ENCODE measurements around the gene OR2T34. TPM values are rescaled to one million over a fixed set of nuclear protein-coding genes. Genes with fewer than 3 reads are reported as not detected.

Gene OR2T34, protein sequence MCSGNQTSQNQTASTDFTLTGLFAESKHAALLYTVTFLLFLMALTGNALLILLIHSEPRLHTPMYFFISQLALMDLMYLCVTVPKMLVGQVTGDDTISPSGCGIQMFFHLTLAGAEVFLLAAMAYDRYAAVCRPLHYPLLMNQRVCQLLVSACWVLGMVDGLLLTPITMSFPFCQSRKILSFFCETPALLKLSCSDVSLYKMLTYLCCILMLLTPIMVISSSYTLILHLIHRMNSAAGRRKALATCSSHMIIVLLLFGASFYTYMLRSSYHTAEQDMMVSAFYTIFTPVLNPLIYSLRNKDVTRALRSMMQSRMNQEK
- not detected in 2 replicates for total RNA-seq

DNA sequence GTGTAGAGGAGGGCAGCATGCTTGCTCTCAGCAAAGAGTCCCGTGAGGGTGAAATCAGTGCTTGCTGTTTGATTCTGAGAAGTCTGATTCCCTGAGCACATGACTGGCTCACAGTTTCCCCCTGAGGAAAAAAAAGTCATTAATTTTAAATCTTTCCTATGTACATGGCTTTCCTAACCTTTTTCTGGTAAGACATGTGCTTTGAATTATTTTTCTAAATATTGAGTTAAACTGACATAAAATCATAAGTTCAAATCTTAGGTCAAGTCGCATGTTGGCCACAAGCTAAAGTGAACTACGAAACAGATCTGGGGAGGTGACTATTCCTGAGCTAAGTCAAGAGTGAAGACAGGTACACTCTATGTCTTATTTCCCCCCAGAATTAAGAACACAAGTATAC lies at the start of gene OR2T34:
Gene OR2T34 (minus strand): TSS at position 101 of the 400 bp plus-strand sequence. CDS start 0 bp downstream, at position 101.

DNA sequence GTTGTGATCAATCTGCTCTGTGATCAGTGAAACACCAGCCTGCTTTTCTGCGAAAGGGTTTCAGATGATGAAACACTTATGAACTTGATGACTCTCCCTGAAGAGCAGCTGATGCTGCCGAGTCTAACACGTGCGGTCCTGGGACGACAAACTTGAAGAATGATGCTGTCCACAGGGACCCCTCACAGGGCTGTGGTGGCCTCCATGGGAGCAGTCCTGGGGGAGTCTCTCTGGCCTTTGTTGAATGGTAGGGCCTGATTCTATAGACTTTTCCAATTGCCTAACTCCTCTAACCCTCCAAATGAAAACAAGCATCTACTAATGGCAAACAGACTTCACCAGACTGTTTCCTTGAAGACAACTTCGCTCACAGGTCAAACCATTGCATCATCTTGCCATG lies 23.0 kb upstream of the OR2T34 start, which contains the start of gene OR2T10:
Gene OR2T10 (minus strand): TSS at position 112 of the 400 bp plus-strand sequence. CDS start 3,932 bp downstream, outside the sequence.

DNA sequence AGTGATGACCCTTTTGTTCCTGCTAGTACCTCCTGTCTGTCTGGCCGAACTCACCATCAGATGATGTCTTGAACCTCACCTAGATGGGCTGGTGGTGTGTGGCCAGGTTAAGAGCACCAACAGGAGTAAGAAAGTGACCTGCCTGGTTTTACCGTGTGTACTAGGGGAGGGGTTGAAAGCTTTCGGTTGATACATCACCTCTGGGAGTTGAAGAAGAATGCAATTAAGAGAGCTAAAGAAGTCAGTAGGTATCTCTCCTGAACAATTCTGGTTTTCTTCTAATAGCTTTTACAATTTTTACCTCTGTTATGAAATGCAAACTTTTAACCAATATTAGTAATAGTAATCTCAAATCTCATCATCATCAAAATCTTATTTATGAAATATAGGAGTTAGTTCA lies 11.9 kb downstream of the OR2T34 start, which contains the start of gene OR2T29:
Gene OR2T29 (minus strand): TSS at position 101 of the 400 bp plus-strand sequence. CDS start 3,281 bp downstream, outside the sequence.

Small RNAs within 50 kb of the gene (small RNA-seq; reads per million reads assigned to genes)
- not detected for gene RF00019

Other genes with a start within 250 kb of the OR2T34 start
- gene OR14C36, start 226.0 kb downstream of the OR2T34 start, total RNA-seq: not detected in 2 replicates
- gene OR2T4, start 213.1 kb downstream of the OR2T34 start, total RNA-seq: not detected in 2 replicates
- not detected in 2 replicates for gene OR2T6, start 199.0 kb downstream of the OR2T34 start, total RNA-seq
- not detected in 2 replicates for gene OR2T1, start 171.7 kb downstream of the OR2T34 start, total RNA-seq
- gene OR2T2, start 129.1 kb downstream of the OR2T34 start, total RNA-seq: not detected in 2 replicates
- gene OR2T3, start 101.4 kb downstream of the OR2T34 start, total RNA-seq: not detected in 2 replicates
- not detected in 2 replicates for gene OR2T5, start 86.2 kb downstream of the OR2T34 start, total RNA-seq
- gene OR2G6, start 66.7 kb downstream of the OR2T34 start, total RNA-seq: under 0.01 TPM in 1 of 2 replicates, not detected in the other
- gene OR2T29, start 12.0 kb downstream of the OR2T34 start, total RNA-seq: not detected in 2 replicates
- not detected in 2 replicates for gene OR2T10, start 22.9 kb upstream of the OR2T34 start, total RNA-seq
- not detected in 2 replicates for gene OR2T11, start 60.3 kb upstream of the OR2T34 start, total RNA-seq
- not detected in 2 replicates for gene OR2T35, start 70.5 kb upstream of the OR2T34 start, total RNA-seq
- not detected in 2 replicates for gene OR2T27, start 80.8 kb upstream of the OR2T34 start, total RNA-seq
- not detected in 2 replicates for gene OR14I1, start 128.0 kb upstream of the OR2T34 start, total RNA-seq
- not detected in 2 replicates for gene LYPD8, start 181.0 kb upstream of the OR2T34 start, total RNA-seq